HG03558 (cell line): Measurements from ENCODE around the gene NAA40.

Experiments
- ATAC-seq: cut with Tn5 transposase; IDR thresholded peaks from one replicate; pipeline ENCODE4 v1.9.1; 2021; ENCODE audit warnings: moderate number of reproducible peaks; ENCODE audit not compliant: unreplicated experiment; ENCODE audit errors: extremely low read depth

NAA40 gene

DNA sequence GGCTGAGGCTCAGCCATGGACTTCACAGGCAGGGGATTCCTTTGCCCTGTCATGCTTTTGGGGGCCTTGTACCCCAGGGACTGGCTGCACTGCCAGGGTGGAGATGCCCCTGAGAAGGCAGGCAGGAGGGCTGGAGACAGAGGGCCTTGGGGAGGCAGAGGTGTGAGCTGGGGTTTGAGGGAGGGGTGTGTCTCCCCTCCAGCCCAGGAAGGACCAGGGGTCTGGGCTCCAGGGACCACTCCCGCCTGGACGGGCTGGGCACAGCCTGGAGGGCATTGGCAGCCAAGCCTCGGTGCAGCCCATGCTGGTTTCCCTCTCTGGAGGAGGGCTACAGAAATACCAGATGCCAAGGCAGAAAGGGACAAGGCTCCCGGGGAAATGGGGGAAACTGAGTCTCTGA is 66.9 kb downstream of the NAA40 start:
- ATAC-seq = no peak

- no peak for ATAC-seq
Observed at GRCh38 chr11:64006398-64006797, 67.6 kb downstream of the NAA40 start.
